Peyer's patch (tissue), 4 donors: ENCODE data around the gene DCLK1. TPM values are rescaled to one million over a fixed set of nuclear protein-coding genes. Genes with fewer than 3 reads are reported as not detected.

ENCODE experiments used
- DNase-seq, 3 donors: peaks; one replicate each; pipeline ENCODE4 v3.0.0-alpha.2; 2017 to 2019
- H3K27ac ChIP-seq, 4 donors: fragments of 200-600 bp; sonication (generic); one replicate each; pipeline ENCODE4 v1.5.1; 2016 to 2019
- H3K27me3 ChIP-seq, 2 donors: fragments of 200-600 bp; sonication (generic); one replicate each; pipeline ENCODE4 v1.5.1; 2019
- H3K36me3 ChIP-seq, 3 donors: fragments of 200-600 bp; sonication (generic); one replicate each; pipeline ENCODE4 v1.5.1; 2016 to 2019
- H3K4me1 ChIP-seq, 4 donors: fragments of 200-600 bp; sonication (generic); one replicate each; pipeline ENCODE4 v1.5.1; 2016 to 2019
- H3K4me3 ChIP-seq, 4 donors: fragments of 200-600 bp; sonication (generic); 1 replicate in 3 of 4; 2 replicates in 1 of 4; pipeline ENCODE4 v1.5.1; 2016 to 2019; ENCODE audit warnings: mild to moderate bottlenecking in 1 of 4
- H3K9me3 ChIP-seq, 4 donors: fragments of 200-600 bp; sonication (generic); one replicate each; pipeline ENCODE4 v1.5.1; 2016 to 2019; ENCODE audit warnings: mild to moderate bottlenecking in 1 of 4
- CTCF ChIP-seq, 6 experiments: fragments of 450-650 bp in 4 of 6; fragments of 200-600 bp in 2 of 6; sonication (generic) in 1 of 6; IDR thresholded peaks; one replicate each; pipeline ENCODE4 v1.5.1; 2017 to 2019; ENCODE audit warnings: antibody characterized with exemption in 6 of 6, mild to moderate bottlenecking in 3 of 6, moderate library complexity in 1 of 6
- POLR2A ChIP-seq, 2 donors: fragments of 450-650 bp; IDR thresholded peaks; one replicate each; pipeline ENCODE4 v1.5.1; 2017; ENCODE audit warnings: antibody characterized with exemption in 2 of 2, mild to moderate bottlenecking in 2 of 2, moderate library complexity in 2 of 2
- total RNA-seq, 4 donors: library from RNA; depleted of rRNA; stranded (reverse); fragments of >200 nt; gene quantifications; one replicate each; pipeline ENCODE4 v1.1.0, GENCODE V29; 2016

The DCLK1 gene
- total RNA-seq, 4 donors from 2014 or later: 3.7 to 23.1 (median 9.1) TPM

DNA sequence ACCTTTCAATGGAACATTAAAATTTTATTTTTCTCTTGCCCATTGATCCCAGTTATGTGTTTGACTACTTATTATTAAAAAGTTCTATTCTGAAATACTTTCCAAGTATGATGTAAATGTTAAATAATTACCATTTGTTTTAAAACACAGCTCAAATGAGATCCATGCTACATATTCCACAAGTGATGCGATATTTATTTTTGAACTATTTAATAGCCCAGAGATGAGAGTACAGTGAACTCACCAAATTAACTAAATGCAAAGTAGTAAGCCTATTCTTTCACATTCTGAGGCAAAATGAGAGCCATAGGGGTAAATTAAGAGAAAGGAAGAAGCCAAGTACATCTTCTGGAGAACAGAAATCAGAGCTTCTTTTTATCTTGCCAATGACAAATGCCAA, 1.2 kb upstream of the DCLK1 start:
- TF ChIP-seq POLR2A (IDR thresholded peaks at IDR 0.05): no peak
- TF ChIP-seq CTCF (IDR thresholded peaks at IDR 0.05): no peak
- Histone ChIP-seq H3K27ac (peak overlapping the region in 1 of 4 donors; percentile 5), H3K4me1 (no peaks in the 10 kb centered on the region), H3K9me3 (no peaks in the 10 kb centered on the region), H3K4me3 (no peak overlapping the region), H3K36me3 (no peaks in the 10 kb centered on the region), H3K27me3 (no peaks in the 10 kb centered on the region)
- DNase-seq: no peak

- Histone ChIP-seq H3K4me3 (peak overlapping the region in 1 of 4 donors; percentile 48), H3K4me1 (no peaks in the 10 kb centered on the region), H3K9me3 (no peaks in the 10 kb centered on the region), H3K27ac (peak overlapping the region in 3 of 4 donors; percentile 22 to 43 (median 22)), H3K36me3 (no peaks in the 10 kb centered on the region), H3K27me3 (no peaks in the 10 kb centered on the region)
- no peak for TF ChIP-seq POLR2A (IDR thresholded peaks at IDR 0.05)
- no peak for TF ChIP-seq CTCF (IDR thresholded peaks at IDR 0.05)
- no peak for DNase-seq
Observed at GRCh38 chr13:36131931-36132297, 732 bp upstream of the DCLK1 start.

DNA sequence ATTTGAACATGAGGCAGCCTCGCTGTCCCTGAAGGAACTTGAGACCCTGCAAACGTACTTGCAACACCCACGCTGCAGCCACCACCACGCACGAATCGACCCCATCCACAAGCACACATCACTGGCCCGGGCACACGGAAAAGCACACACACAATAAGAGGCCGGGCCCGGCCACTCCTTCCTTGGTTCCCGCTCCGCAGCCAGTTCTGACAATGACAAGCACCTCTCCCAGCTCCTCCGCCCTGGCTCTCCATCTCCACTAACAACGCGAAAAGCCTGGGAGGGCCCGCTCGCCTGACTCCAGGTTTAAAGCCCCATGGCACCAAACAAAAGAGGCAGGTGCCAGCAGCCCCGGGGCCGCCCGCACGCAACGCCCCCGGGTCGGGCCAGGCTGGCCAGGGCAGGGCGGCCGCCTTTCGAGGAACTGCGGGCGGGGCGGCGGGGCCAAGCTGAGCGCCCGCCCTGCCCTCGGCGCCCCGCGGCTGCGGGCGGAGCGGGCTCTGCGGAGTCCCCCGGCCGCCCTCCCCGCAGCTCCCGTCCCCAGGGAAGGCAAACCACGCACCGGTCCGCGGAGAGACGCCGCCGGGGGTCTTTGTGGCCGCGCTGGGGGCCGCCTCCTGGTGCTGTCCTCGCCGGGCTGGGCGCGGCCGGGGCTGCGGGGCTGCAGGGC, 495 bp downstream of the DCLK1 start:
- DNase-seq: no peak

DNA sequence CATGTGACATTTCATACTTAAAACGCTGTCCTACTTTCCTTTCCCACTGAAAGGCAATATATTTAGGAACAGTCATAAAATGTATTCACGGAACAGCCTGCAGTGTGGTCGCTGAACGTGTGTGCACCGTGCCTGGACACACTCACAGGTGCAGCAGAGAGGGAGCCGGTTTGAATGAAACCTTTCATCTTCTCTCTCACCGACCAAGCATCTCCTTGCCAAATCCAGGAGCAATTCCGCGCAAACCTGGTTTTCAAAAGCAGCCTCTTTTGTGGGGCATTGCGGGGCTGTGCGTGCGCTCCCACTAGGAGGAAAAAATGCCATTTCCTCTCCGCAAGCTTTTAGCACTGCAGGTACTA, 1.0 kb downstream of the DCLK1 start:
- peak overlapping the region; percentile 18 to 48 (median 42) for H3K4me3 ChIP-seq
- no peak for DNase-seq
- H3K4me1 ChIP-seq: no peaks in the 10 kb centered on the region
- H3K27ac ChIP-seq: peak overlapping the region in 1 of 4 donors; percentile 31
- TF ChIP-seq POLR2A (IDR thresholded peaks at IDR 0.05) (no peak), CTCF (IDR thresholded peaks at IDR 0.05) (no peak)
- H3K9me3 ChIP-seq: no peaks in the 10 kb centered on the region
- no peaks in the 10 kb centered on the region for H3K36me3 ChIP-seq
- H3K27me3 ChIP-seq: no peaks in the 10 kb centered on the region

More for the DNA sequence above, 495 bp downstream of the DCLK1 start:
- no peaks in the 10 kb centered on the region for H3K4me1 ChIP-seq
- H3K27me3 ChIP-seq: no peaks in the 10 kb centered on the region
- H3K9me3 ChIP-seq: no peaks in the 10 kb centered on the region
- peak overlapping the region in 3 of 4 donors; percentile 21 to 43 (median 31) for H3K27ac ChIP-seq
- TF ChIP-seq CTCF (IDR thresholded peaks at IDR 0.05) (no peak), POLR2A (IDR thresholded peaks at IDR 0.05) (no peak)
- H3K36me3 ChIP-seq: no peaks in the 10 kb centered on the region
- H3K4me3 ChIP-seq: peak overlapping the region; percentile 18 to 48 (median 42)

DNA sequence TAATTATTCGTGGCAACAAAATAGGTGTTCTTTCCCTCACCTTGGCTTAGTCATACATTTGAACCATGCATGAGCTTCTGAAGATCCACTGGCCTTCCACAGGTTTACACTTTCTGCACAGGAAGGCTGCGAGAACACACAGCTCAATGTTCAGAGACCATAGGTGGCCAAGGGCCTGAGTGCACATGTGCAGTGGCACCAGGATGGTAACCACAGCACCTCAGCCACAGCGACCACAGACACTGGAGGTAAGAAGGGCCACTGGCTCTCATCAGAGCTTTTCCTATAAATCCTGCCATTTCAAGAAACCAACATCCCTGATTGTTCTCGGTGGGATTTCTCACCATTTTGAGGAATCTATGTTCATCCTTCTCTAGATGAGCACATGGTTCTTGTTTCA, 1.6 kb downstream of the DCLK1 start:
- H3K27ac ChIP-seq: no peak overlapping the region
- H3K9me3 ChIP-seq: no peaks in the 10 kb centered on the region
- H3K27me3 ChIP-seq: no peaks in the 10 kb centered on the region
- H3K4me1 ChIP-seq: no peaks in the 10 kb centered on the region
- H3K4me3 ChIP-seq: no peak overlapping the region
- no peak for DNase-seq
- no peak for TF ChIP-seq POLR2A (IDR thresholded peaks at IDR 0.05)
- TF ChIP-seq CTCF (IDR thresholded peaks at IDR 0.05): no peak
- no peaks in the 10 kb centered on the region for H3K36me3 ChIP-seq

GRCh38 chr13:36126491-36126890, 4.7 kb downstream of the DCLK1 start:
- TF ChIP-seq POLR2A (IDR thresholded peaks at IDR 0.05): no peak
- TF ChIP-seq CTCF (IDR thresholded peaks at IDR 0.05): no peak
- Histone ChIP-seq H3K4me1 (no peaks in the 10 kb centered on the region), H3K27ac (no peak overlapping the region), H3K9me3 (no peaks in the 10 kb centered on the region), H3K36me3 (no peaks in the 10 kb centered on the region), H3K27me3 (no peaks in the 10 kb centered on the region), H3K4me3 (no peak overlapping the region)
- no peak for DNase-seq
